ENCODE data around the gene SMAGP.

DNA sequence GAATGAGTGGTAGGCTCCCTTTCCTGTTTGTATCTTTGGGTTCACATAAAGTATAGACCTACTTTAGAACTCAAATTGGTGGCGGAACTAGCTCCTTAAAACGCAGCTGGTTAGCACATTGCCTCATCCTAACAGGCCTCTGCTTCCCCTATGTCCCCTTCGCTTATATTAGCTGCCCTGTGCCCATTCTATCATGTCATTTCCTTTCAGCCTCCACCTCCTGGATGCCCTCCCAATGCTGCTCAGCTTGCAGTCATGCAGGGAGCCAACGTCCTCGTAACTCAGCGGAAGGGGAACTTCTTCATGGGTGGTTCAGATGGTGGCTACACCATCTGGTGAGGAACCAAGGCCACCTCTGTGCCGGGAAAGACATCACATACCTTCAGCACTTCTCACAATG is 28.1 kb downstream of the SMAGP start:
- TF ChIP-seq, protein P1, sequence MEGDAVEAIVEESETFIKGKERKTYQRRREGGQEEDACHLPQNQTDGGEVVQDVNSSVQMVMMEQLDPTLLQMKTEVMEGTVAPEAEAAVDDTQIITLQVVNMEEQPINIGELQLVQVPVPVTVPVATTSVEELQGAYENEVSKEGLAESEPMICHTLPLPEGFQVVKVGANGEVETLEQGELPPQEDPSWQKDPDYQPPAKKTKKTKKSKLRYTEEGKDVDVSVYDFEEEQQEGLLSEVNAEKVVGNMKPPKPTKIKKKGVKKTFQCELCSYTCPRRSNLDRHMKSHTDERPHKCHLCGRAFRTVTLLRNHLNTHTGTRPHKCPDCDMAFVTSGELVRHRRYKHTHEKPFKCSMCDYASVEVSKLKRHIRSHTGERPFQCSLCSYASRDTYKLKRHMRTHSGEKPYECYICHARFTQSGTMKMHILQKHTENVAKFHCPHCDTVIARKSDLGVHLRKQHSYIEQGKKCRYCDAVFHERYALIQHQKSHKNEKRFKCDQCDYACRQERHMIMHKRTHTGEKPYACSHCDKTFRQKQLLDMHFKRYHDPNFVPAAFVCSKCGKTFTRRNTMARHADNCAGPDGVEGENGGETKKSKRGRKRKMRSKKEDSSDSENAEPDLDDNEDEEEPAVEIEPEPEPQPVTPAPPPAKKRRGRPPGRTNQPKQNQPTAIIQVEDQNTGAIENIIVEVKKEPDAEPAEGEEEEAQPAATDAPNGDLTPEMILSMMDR (IDR thresholded peaks at IDR 0.05), result no peak
- TF ChIP-seq POLR2A (IDR thresholded peaks at IDR 0.05), result no peak

Data from right lobe of liver (tissue), 4 donors.